GM18505 (cell line): ENCODE measurements around the gene PTPRN2.
"Not testable (repeated sequence)": the region's sequence is repeated elsewhere in the genome, so short reads cannot be mapped to it uniquely, and the experiment has no call there.

Experiments
- ATAC-seq: cut with Tn5 transposase; IDR thresholded peaks from one replicate; pipeline ENCODE4 v1.9.1; 2021; ENCODE audit not compliant: unreplicated experiment
- POLR2A ChIP-seq: IDR thresholded peaks from 4 replicates; pipeline ENCODE4 v1.6.1; 2011; ENCODE audit warnings: borderline replicate concordance; ENCODE audit not compliant: insufficient read depth, insufficient read length; ENCODE audit errors: extremely low read depth

The PTPRN2 gene

GRCh38 chr7:157702311-157703023 is 885.2 kb downstream of the PTPRN2 start:
- no peak for ATAC-seq
- no peak for TF ChIP-seq POLR2A

GRCh38 chr7:157701395-157702180 is 886.0 kb downstream of the PTPRN2 start:
- ATAC-seq: not testable (repeated sequence)

GRCh38 chr7:157700231-157701005 is 887.2 kb downstream of the PTPRN2 start:
- no peak for ATAC-seq
- TF ChIP-seq POLR2A: no peak

GRCh38 chr7:157699357-157700013 is 888.1 kb downstream of the PTPRN2 start:
- ATAC-seq: no peak
- TF ChIP-seq POLR2A: no peak

GRCh38 chr7:157697287-157697686 is 890.3 kb downstream of the PTPRN2 start:
- ATAC-seq: not testable (repeated sequence)

GRCh38 chr7:157695609-157696008 is 892.0 kb downstream of the PTPRN2 start:
- ATAC-seq: not testable (repeated sequence)

- ATAC-seq: no peak
- no peak for TF ChIP-seq POLR2A
Observed at GRCh38 chr7:157694376-157694665, 893.3 kb downstream of the PTPRN2 start.

- no peak for ATAC-seq
- TF ChIP-seq POLR2A: no peak
Observed at GRCh38 chr7:157693521-157694375, 893.9 kb downstream of the PTPRN2 start.

- TF ChIP-seq POLR2A: no peak
- no peak for ATAC-seq
Observed at GRCh38 chr7:157693071-157693520, 894.5 kb downstream of the PTPRN2 start.

- no peak for ATAC-seq
- no peak for TF ChIP-seq POLR2A
Observed at GRCh38 chr7:157692460-157693011, 895.1 kb downstream of the PTPRN2 start.

- TF ChIP-seq POLR2A: no peak
- ATAC-seq: no peak
Observed at GRCh38 chr7:157691586-157692459, 895.8 kb downstream of the PTPRN2 start.
